Cardiac septum (tissue), 1 donor: ENCODE data around the gene IGFBP4. TPM values are rescaled to one million over a fixed set of nuclear protein-coding genes. Genes with fewer than 3 reads are reported as not detected.
"Not testable (repeated sequence)": the region's sequence is repeated elsewhere in the genome, so short reads cannot be mapped to it uniquely, and the experiment has no call there.

Experiments used
- DNase-seq: peaks from one replicate; pipeline ENCODE4 v3.0.0-alpha.2; 2020; ENCODE audit warnings: low spot score
- intact Hi-C: fragments of 100-400 bp; cut with DNase I; formaldehyde crosslinking; loops from one replicate; pipeline ENCODE4 v1.14.0; 2022
- long read RNA-seq: library from polyadenylated mRNA; unstranded; transcript quantifications from one replicate; pipeline ENCODE4 v2.0.0, GENCODE V29; 2021
- total RNA-seq: library from RNA; stranded (reverse); fragmentation: NEBNext Ultra II Directional; extraction: Animal tissue kit (Norgen Biotek cat#: 25700); gene quantifications from one replicate; pipeline ENCODE4 v1.2.1, GENCODE V29; 2021
- donor health status: DM: no; HTN: no; CAD: no.

Gene IGFBP4
- total RNA-seq = 164 TPM
- long read RNA-seq, transcript IGFBP4-201 (4 exons, 2,200 nt) = major isoform, 322 of 396 reads
- long read RNA-seq, partial matches to known transcripts = 41 of 396 reads
- long read RNA-seq, other reads (novel, unspliced or antisense) = 33 of 396 reads

- intact Hi-C loops = loop anchor here (2.0 kb wide), 1 partner anchor 115 kb away; no protein-coding TSS in a partner anchor
- peak; percentile 85 for DNase-seq
These were observed at the start of gene IGFBP4 for GRCh38 chr17:40443196-40443987. Gene IGFBP4 (plus strand): TSS chr17:40443450. CDS start chr17:40443736, 286 bp downstream.

GRCh38 chr17:40399185-40399584, 44.1 kb upstream of the IGFBP4 start:
- DNase-seq = no peak
- intact Hi-C loops = loop anchor here (1.0 to 5.0 kb wide), 2 partner anchors 37 to 133 kb away; partner anchors contain the start of gene GJD3

- intact Hi-C loops = loop anchor here (5.0 to 10.0 kb wide), 2 partner anchors 72 to 160 kb away; no protein-coding TSS in a partner anchor
- DNase-seq = no peak
These were observed 40.6 kb upstream of the IGFBP4 start for GRCh38 chr17:40402668-40403067.

- intact Hi-C loops = loop anchor here (5.0 to 10.0 kb wide), 2 partner anchors 71 to 158 kb away; no protein-coding TSS in a partner anchor
These were observed 39.2 kb upstream of the IGFBP4 start for GRCh38 chr17:40404003-40404402.

GRCh38 chr17:40407460-40407859, 35.8 kb upstream of the IGFBP4 start:
- intact Hi-C loops = loop anchor here (10.0 kb wide), 1 partner anchor 67 kb away; no protein-coding TSS in a partner anchor
- no peak for DNase-seq

More at GRCh38 chr17:40404003-40404402, 39.2 kb upstream of the IGFBP4 start:
- DNase-seq = no peak

GRCh38 chr17:40409540-40409939, 33.7 kb upstream of the IGFBP4 start:
- intact Hi-C loops = loop anchor here (10.0 kb wide), 1 partner anchor 65 kb away; no protein-coding TSS in a partner anchor
- not testable (repeated sequence) for DNase-seq

- no peak for DNase-seq
- intact Hi-C loops = no loop called here
These were observed 33.2 kb upstream of the IGFBP4 start for GRCh38 chr17:40410082-40410481.

GRCh38 chr17:40411821-40412220, 31.4 kb upstream of the IGFBP4 start:
- DNase-seq = no peak
- intact Hi-C loops = no loop called here

GRCh38 chr17:40412880-40413279, 30.4 kb upstream of the IGFBP4 start:
- intact Hi-C loops = no loop called here
- DNase-seq = no peak

- DNase-seq, intact Hi-C loops: not testable (repeated sequence)
These were observed 28.9 kb upstream of the IGFBP4 start for GRCh38 chr17:40414312-40414711.

GRCh38 chr17:40415390-40415789, 27.9 kb upstream of the IGFBP4 start:
- no peak for DNase-seq
- intact Hi-C loops = loop anchor here (5.0 kb wide), 2 partner anchors 58 to 113 kb away; no protein-coding TSS in a partner anchor

- DNase-seq = no peak
- intact Hi-C loops = loop anchor here (5.0 kb wide), 2 partner anchors 59 to 114 kb away; no protein-coding TSS in a partner anchor
These were observed 26.6 kb upstream of the IGFBP4 start for GRCh38 chr17:40416671-40417070.

GRCh38 chr17:40417258-40417608, 26.0 kb upstream of the IGFBP4 start:
- intact Hi-C loops = loop anchor here (5.0 kb wide), 2 partner anchors 60 to 115 kb away; no protein-coding TSS in a partner anchor
- DNase-seq = no peak

GRCh38 chr17:40417609-40418427, 25.4 kb upstream of the IGFBP4 start, which contains the start of gene TOP2A:
Gene TOP2A (minus strand): TSS chr17:40417896. CDS start chr17:40417791, 105 bp downstream.
- DNase-seq = peak; percentile 96
- intact Hi-C loops = loop anchor here (5.0 kb wide), 2 partner anchors 61 to 116 kb away; no protein-coding TSS in a partner anchor

GRCh38 chr17:40418428-40418706, 24.9 kb upstream of the IGFBP4 start:
- intact Hi-C loops = loop anchor here (5.0 kb wide), 2 partner anchors 61 to 116 kb away; no protein-coding TSS in a partner anchor
- DNase-seq = no peak

- DNase-seq = no peak
- intact Hi-C loops = loop anchor here (5.0 kb wide), 2 partner anchors 62 to 117 kb away; no protein-coding TSS in a partner anchor
These were observed 23.5 kb upstream of the IGFBP4 start for GRCh38 chr17:40419559-40420331.

GRCh38 chr17:40422990-40423633, 20.1 kb upstream of the IGFBP4 start:
- intact Hi-C loops = no loop called here
- DNase-seq = no peak

GRCh38 chr17:40425741-40426140, 17.5 kb upstream of the IGFBP4 start:
- no peak for DNase-seq
- intact Hi-C loops = no loop called here
